HCT116 (cell line): Measurements from ENCODE around the gene S100A10. TPM values are rescaled to one million over a fixed set of nuclear protein-coding genes. Genes with fewer than 3 reads are reported as not detected.

Experiments used
- ATAC-seq: fragments of 200-7000 bp; cut with Tn5 transposase; 2 replicates; pipeline ENCODE4 v1.9.1; 2020; ENCODE audit warnings: mild to moderate bottlenecking, moderate library complexity
- BruUV-seq: library from RNA; stranded (reverse); fragments of 400-500 nt; replicated peaks from 2 replicates; lab custom pipeline; 2021; lab: Mats Ljungman, UMichigan
- CTCF ChIA-PET: fragments of 300-600 bp; sonication (Branson Sonifier 250); formaldehyde crosslinking; loops from one replicate; lab custom pipeline; 2021; ENCODE audit warnings: antibody characterized with exemption; lab: Charles Lee
- POLR2A ChIA-PET: fragments of 300-600, 350-600 bp; sonication (Branson Sonifier 250); formaldehyde crosslinking; loops from one replicate; lab custom pipeline; 2021; ENCODE audit warnings: antibody characterized with exemption; lab: Charles Lee
- RAD21 ChIA-PET, 2 experiments: fragments of 300-600 bp; sonication (Branson Sonifier 250); formaldehyde crosslinking; loops; one replicate each; lab custom pipeline; 2023; ENCODE audit warnings: low total read pairs in 2 of 2; ENCODE audit not compliant: uncharacterized antibody in 2 of 2, unreplicated experiment in 2 of 2, low non-redundant PET in 1 of 2; lab: Charles Lee
- DNase-seq: peaks from one replicate; pipeline ENCODE4 v3.0.0-alpha.2; 2010; ENCODE audit warnings: low read depth, low spot score
- H2AFZ ChIP-seq: fragments of 200-600 bp; shearing (Covaris generic), sonication (generic); 2 replicates; pipeline ENCODE4 v1.6.1; 2017; ENCODE audit warnings: low read depth, mixed run types, mixed read lengths, antibody characterized with exemption, low read length; ENCODE audit not compliant: poor library complexity, severe bottlenecking
- H3K27ac ChIP-seq: 2 replicates; pipeline ENCODE4 v1.5.1; 2012; ENCODE audit warnings: low read depth, low read length
- H3K27me3 ChIP-seq: fragments of 200-600 bp; sonication (generic); 2 replicates; pipeline ENCODE4 v1.6.1; 2016; ENCODE audit warnings: mixed run types, low read length, mixed read lengths; ENCODE audit not compliant: insufficient read depth
- H3K36me3 ChIP-seq, 2 experiments: fragments of 200-500 bp in 1 of 2; fragments of 200-600 bp in 1 of 2; sonication (Bioruptor generic) in 1 of 2; sonication (generic) in 1 of 2; 2 replicates each; pipeline versions ENCODE4 v1.5.1 to v1.6.1; 2014 to 2016; ENCODE audit warnings: low read length in 2 of 2, inconsistent platforms in 1 of 2, mixed read lengths in 1 of 2, mixed run types in 1 of 2; ENCODE audit not compliant: insufficient read depth in 2 of 2, control insufficient read depth in 1 of 2
- H3K4me1 ChIP-seq, 2 experiments: fragments of 200-600 bp in 1 of 2; sonication (generic) in 1 of 2; 2 replicates each; pipeline versions ENCODE4 v1.5.1 to v1.6.1; 2012 to 2017; ENCODE audit warnings: low read length in 2 of 2, inconsistent platforms in 1 of 2, mild to moderate bottlenecking in 1 of 2, mixed read lengths in 1 of 2, mixed run types in 1 of 2, moderate library complexity in 1 of 2; ENCODE audit not compliant: insufficient read depth in 2 of 2, control insufficient read depth in 1 of 2
- H3K4me2 ChIP-seq: fragments of 200-600 bp; sonication (generic); 2 replicates; pipeline ENCODE4 v1.6.1; 2017; ENCODE audit warnings: mixed run types, low read length, mixed read lengths
- H3K4me3 ChIP-seq, 2 experiments: fragments of 200-600 bp in 1 of 2; sonication (generic) in 1 of 2; replicated peaks in 1 of 2; 2 replicates each; pipeline ENCODE4 v1.5.1; 2011 to 2016; ENCODE audit warnings: low read length in 2 of 2, control low read depth in 1 of 2, low read depth in 1 of 2, mild to moderate bottlenecking in 1 of 2, mixed read lengths in 1 of 2, mixed run types in 1 of 2
- H3K79me2 ChIP-seq: fragments of 200-600 bp; sonication (generic); 2 replicates; pipeline ENCODE4 v1.6.1; 2017; ENCODE audit warnings: mild to moderate bottlenecking, mixed run types, low read length, moderate library complexity, mixed read lengths; ENCODE audit not compliant: insufficient read depth
- H3K9ac ChIP-seq: fragments of 200-600 bp; sonication (generic); 2 replicates; pipeline ENCODE4 v1.6.1; 2016; ENCODE audit warnings: low read length, mixed read lengths
- H3K9me2 ChIP-seq: fragments of 200-600 bp; sonication (generic), shearing (Covaris generic); 2 replicates; pipeline ENCODE4 v1.6.1; 2017; ENCODE audit warnings: mixed run types, mild to moderate bottlenecking, moderate library complexity; ENCODE audit not compliant: insufficient read depth
- H3K9me3 ChIP-seq, 2 experiments: fragments of 200-500 bp in 1 of 2; fragments of 200-600 bp in 1 of 2; sonication (Bioruptor generic) in 1 of 2; sonication (generic) in 1 of 2; 2 replicates each; pipeline ENCODE4 v1.6.1; 2014 to 2017; ENCODE audit warnings: low read length in 2 of 2, mixed read lengths in 2 of 2, inconsistent platforms in 1 of 2, low read depth in 1 of 2, mild to moderate bottlenecking in 1 of 2, mixed run types in 1 of 2, moderate library complexity in 1 of 2; ENCODE audit not compliant: control insufficient read depth in 1 of 2, insufficient read depth in 1 of 2
- H4K20me1 ChIP-seq: fragments of 200-600 bp; sonication (generic), shearing (Covaris generic); 2 replicates; pipeline ENCODE4 v1.6.1; 2017; ENCODE audit warnings: mixed run types, mild to moderate bottlenecking, moderate library complexity; ENCODE audit not compliant: insufficient read depth
- CBX3 ChIP-seq: IDR thresholded peaks from 2 replicates; pipeline ENCODE4 v1.6.1; 2012; ENCODE audit warnings: low read depth
- EGR1 ChIP-seq: IDR thresholded peaks from 2 replicates; pipeline ENCODE4 v1.6.1; 2012; ENCODE audit warnings: low read depth
- ELF1 ChIP-seq: IDR thresholded peaks from 2 replicates; pipeline ENCODE4 v1.6.1; 2012; ENCODE audit warnings: low read depth, borderline replicate concordance
- EZH2 ChIP-seq: fragments of 200-600 bp; sonication (generic); IDR thresholded peaks from 2 replicates; pipeline ENCODE4 v1.6.1; 2017; ENCODE audit warnings: antibody characterized with exemption, mixed run types
- POLR2A ChIP-seq: IDR thresholded peaks from 2 replicates; pipeline ENCODE4 v1.7.0; 2011; ENCODE audit warnings: borderline replicate concordance; ENCODE audit not compliant: insufficient read depth, insufficient read length; ENCODE audit errors: extremely low read depth
- RAD21 ChIP-seq: IDR thresholded peaks from 2 replicates; pipeline ENCODE4 v1.6.1; 2012; ENCODE audit warnings: low read depth, mild to moderate bottlenecking
- SP1 ChIP-seq: IDR thresholded peaks from 2 replicates; pipeline ENCODE4 v1.6.1; 2012; ENCODE audit warnings: low read depth
- SRF ChIP-seq: IDR thresholded peaks from 2 replicates; pipeline ENCODE4 v1.6.1; 2012; ENCODE audit warnings: low read depth
- TCF7L2 ChIP-seq: IDR thresholded peaks from 2 replicates; pipeline ENCODE4 v1.7.0; 2011; ENCODE audit warnings: borderline replicate concordance, inconsistent platforms; ENCODE audit not compliant: insufficient read depth, insufficient read length; ENCODE audit errors: extremely low read depth
- ZFX ChIP-seq: fragments of 450-650 bp; IDR thresholded peaks from 2 replicates; pipeline ENCODE4 v1.6.1; 2017
- ZNF274 ChIP-seq: fragments of 200-500 bp; sonication (Bioruptor generic); IDR thresholded peaks from 2 replicates; pipeline ENCODE4 v1.6.1; 2014; ENCODE audit warnings: mild to moderate bottlenecking, low read depth, low read length, inconsistent platforms
- intact Hi-C: fragments of 100-400 bp; cut with micrococcal nuclease; formaldehyde crosslinking; loops from 2 replicates; pipeline ENCODE4 v1.10.0; 2022
- total RNA-seq: library from RNA; stranded (reverse); gene quantifications from one replicate; pipeline ENCODE4 v1.2.1, GENCODE V29; 2021; ENCODE audit not compliant: unreplicated experiment
- TF ChIP-seq, protein P1 (sequence below), 3 experiments: fragments of 200-600 bp in 1 of 3; sonication (generic) in 1 of 3; IDR thresholded peaks in 2 of 3; conservative IDR thresholded peaks in 1 of 3; 2 replicates each; pipeline ENCODE4 v1.5.1; 2012 to 2017; ENCODE audit warnings: low read depth in 2 of 3, low read length in 2 of 3, antibody characterized with exemption in 1 of 3, borderline replicate concordance in 1 of 3, control low read depth in 1 of 3, mild to moderate bottlenecking in 1 of 3, mixed read lengths in 1 of 3, mixed run types in 1 of 3, moderate library complexity in 1 of 3; ENCODE audit not compliant: insufficient read depth in 1 of 3
- TF ChIP-seq, protein P2 (sequence below): IDR thresholded peaks from 2 replicates; pipeline ENCODE4 v1.6.1; 2012
- TF ChIP-seq, protein P3 (sequence below): IDR thresholded peaks from 2 replicates; pipeline ENCODE4 v1.6.1; 2011; ENCODE audit warnings: mild to moderate bottlenecking, low read length, moderate library complexity; ENCODE audit not compliant: insufficient replicate concordance; ENCODE audit errors: extremely low read depth

The S100A10 gene
- total RNA-seq, 1 experiment from 2014 or later: 340 TPM

DNA sequence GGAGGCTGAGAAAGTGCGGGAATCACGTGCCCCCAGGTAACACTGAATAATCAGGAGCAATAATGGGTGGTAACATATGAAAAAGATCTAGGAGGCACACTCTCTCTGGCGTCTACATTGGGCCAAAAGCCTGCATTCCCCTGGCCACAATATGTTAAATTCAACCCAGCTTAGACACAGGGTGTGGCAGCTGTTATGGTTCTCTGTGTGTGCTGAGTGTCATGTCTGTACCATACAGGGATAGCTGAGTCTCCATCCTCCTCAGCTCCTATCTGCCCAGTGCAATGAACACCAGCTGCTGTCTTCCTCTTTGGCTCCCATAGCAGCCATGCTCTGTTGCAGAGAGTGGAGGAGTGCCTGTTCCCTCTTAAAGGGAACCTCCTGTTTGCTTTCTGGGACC, 28.8 kb upstream of the S100A10 start:
- Histone ChIP-seq H3K27me3 (no peaks in the 10 kb centered on the region), H3K9me2 (no peaks in the 10 kb centered on the region), H3K79me2 (no peaks in the 10 kb centered on the region), H3K4me2 (no peak overlapping the region), H3K4me3 (no peak overlapping the region), H3K27ac (no peak overlapping the region), H3K4me1 (peaks cover 0 to 17% of the 10 kb centered on the region in 2 experiments; a peak in 1 of 4 replicates), H2AFZ (no peak overlapping the region), H3K9me3 (no peaks in the 10 kb centered on the region)
- DNase-seq (no peak), ATAC-seq (no peak)
- BruUV-seq: no TSS peak
- RAD21 ChIA-PET: no interaction called here
- intact Hi-C loops: no loop called here
- POLR2A ChIA-PET: no interaction called here
- TF ChIP-seq, protein P1, sequence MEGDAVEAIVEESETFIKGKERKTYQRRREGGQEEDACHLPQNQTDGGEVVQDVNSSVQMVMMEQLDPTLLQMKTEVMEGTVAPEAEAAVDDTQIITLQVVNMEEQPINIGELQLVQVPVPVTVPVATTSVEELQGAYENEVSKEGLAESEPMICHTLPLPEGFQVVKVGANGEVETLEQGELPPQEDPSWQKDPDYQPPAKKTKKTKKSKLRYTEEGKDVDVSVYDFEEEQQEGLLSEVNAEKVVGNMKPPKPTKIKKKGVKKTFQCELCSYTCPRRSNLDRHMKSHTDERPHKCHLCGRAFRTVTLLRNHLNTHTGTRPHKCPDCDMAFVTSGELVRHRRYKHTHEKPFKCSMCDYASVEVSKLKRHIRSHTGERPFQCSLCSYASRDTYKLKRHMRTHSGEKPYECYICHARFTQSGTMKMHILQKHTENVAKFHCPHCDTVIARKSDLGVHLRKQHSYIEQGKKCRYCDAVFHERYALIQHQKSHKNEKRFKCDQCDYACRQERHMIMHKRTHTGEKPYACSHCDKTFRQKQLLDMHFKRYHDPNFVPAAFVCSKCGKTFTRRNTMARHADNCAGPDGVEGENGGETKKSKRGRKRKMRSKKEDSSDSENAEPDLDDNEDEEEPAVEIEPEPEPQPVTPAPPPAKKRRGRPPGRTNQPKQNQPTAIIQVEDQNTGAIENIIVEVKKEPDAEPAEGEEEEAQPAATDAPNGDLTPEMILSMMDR (IDR thresholded peaks at IDR 0.05 in 2 of 3, conservative IDR thresholded peaks at IDR 0.05 in 1 of 3; ENCODE audit: borderline replicate concordance in 1 of 3, insufficient read depth in 1 of 3, low read depth in 2 of 3, low read length in 2 of 3): no peak
- TF ChIP-seq ELF1: no peak
- TF ChIP-seq RAD21: no peak
- no peak for TF ChIP-seq ZNF274
- no peak for TF ChIP-seq SP1
- TF ChIP-seq ZFX: no peak
- TF ChIP-seq TCF7L2: no peak
- TF ChIP-seq, protein P2, sequence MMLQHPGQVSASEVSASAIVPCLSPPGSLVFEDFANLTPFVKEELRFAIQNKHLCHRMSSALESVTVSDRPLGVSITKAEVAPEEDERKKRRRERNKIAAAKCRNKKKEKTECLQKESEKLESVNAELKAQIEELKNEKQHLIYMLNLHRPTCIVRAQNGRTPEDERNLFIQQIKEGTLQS: no peak
- no peak for TF ChIP-seq EGR1
- no peak for TF ChIP-seq CBX3
- TF ChIP-seq, protein P3, sequence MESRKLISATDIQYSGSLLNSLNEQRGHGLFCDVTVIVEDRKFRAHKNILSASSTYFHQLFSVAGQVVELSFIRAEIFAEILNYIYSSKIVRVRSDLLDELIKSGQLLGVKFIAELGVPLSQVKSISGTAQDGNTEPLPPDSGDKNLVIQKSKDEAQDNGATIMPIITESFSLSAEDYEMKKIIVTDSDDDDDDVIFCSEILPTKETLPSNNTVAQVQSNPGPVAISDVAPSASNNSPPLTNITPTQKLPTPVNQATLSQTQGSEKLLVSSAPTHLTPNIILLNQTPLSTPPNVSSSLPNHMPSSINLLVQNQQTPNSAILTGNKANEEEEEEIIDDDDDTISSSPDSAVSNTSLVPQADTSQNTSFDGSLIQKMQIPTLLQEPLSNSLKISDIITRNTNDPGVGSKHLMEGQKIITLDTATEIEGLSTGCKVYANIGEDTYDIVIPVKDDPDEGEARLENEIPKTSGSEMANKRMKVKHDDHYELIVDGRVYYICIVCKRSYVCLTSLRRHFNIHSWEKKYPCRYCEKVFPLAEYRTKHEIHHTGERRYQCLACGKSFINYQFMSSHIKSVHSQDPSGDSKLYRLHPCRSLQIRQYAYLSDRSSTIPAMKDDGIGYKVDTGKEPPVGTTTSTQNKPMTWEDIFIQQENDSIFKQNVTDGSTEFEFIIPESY: no peak
- no peak for TF ChIP-seq POLR2A
- no peak for TF ChIP-seq SRF
- no peak for TF ChIP-seq EZH2
- TF ChIP-seq, all 23 proteins: peak for 0
- CTCF ChIA-PET: interaction anchor here (1.2 kb wide), 1 partner anchor 8 kb away, joined by 3 read pairs; no protein-coding TSS in a partner anchor
- Histone ChIP-seq H4K20me1 (no peaks in the 10 kb centered on the region), H3K36me3 (no peaks in the 10 kb centered on the region), H3K9ac (no peak overlapping the region)
